Spleen (tissue), 7 donors: ENCODE measurements around the gene TLCD2.
"Not testable (repeated sequence)": the region's sequence is repeated elsewhere in the genome, so short reads cannot be mapped to it uniquely, and the experiment has no call there.

Experiments
- CTCF ChIP-seq, 11 experiments: fragments of 200-600 bp in 7 of 11; fragments of 450-650 bp in 4 of 11; sonication (generic) in 4 of 11; IDR thresholded peaks in 8 of 11; conservative IDR thresholded peaks in 3 of 11; 1 replicate in 7 of 11; 2 replicates in 4 of 11; pipeline versions ENCODE4 v1.4.0 to v1.8.0; 2016 to 2021; ENCODE audit warnings: antibody characterized with exemption in 11 of 11, inconsistent platforms in 4 of 11, mild to moderate bottlenecking in 1 of 11
- POLR2A ChIP-seq, 3 donors: fragments of 450-650 bp; IDR thresholded peaks; one replicate each; pipeline ENCODE4 v1.5.1; 2017; ENCODE audit warnings: antibody characterized with exemption in 3 of 3, mild to moderate bottlenecking in 1 of 3
- POLR2AphosphoS5 ChIP-seq, 3 donors: sonication (generic); formaldehyde crosslinking; IDR thresholded peaks; one replicate each; pipeline ENCODE4 v1.5.1; 2017; ENCODE audit warnings: antibody characterized with exemption in 3 of 3
- donor health status: DM: no; HTN: no; CAD: no; lungs with moderate emphysema.
- donor health status: DM: no; HTN: no; CAD: no.
- donor health status: DM: no; HTN: no; CAD: no.

GRCh38 chr17:1688405-1688804, 21.8 kb downstream of the TLCD2 start:
- TF ChIP-seq CTCF (IDR thresholded peaks at IDR 0.05 in 8 of 11, conservative IDR thresholded peaks at IDR 0.05 in 3 of 11); POLR2A (IDR thresholded peaks at IDR 0.05); POLR2AphosphoS5 (IDR thresholded peaks at IDR 0.05): not testable (repeated sequence)
